GM12878 (cell line): ENCODE measurements around the gene UBE2F.

Experiments
- CEBPB ChIP-seq, 2 experiments: fragments of 150-350 bp in 1 of 2; IDR thresholded peaks; 2 replicates each; pipeline ENCODE4 v1.6.1; 2012 to 2014; ENCODE audit warnings: low read depth in 2 of 2, low read length in 2 of 2, borderline replicate concordance in 1 of 2, inconsistent platforms in 1 of 2
- EGR1 ChIP-seq, 2 experiments: IDR thresholded peaks; 1 replicate in 1 of 2; 2 replicates in 1 of 2; pipeline ENCODE4 v1.6.1; 2011 to 2012; ENCODE audit warnings: low read depth in 2 of 2, low read length in 2 of 2, borderline replicate concordance in 1 of 2, mild to moderate bottlenecking in 1 of 2, moderate library complexity in 1 of 2
- EZH2 ChIP-seq: IDR thresholded peaks from 2 replicates; pipeline ENCODE4 v1.6.1; 2012; ENCODE audit warnings: low read depth, mild to moderate bottlenecking, control low read depth, inconsistent platforms, low read length, borderline replicate concordance; ENCODE audit not compliant: control insufficient read depth
- HDAC6 ChIP-seq: fragments of 200-600 bp; sonication (generic); IDR thresholded peaks from one replicate; pipeline ENCODE4 v1.8.0; 2017; ENCODE audit warnings: antibody characterized with exemption; ENCODE audit not compliant: unreplicated experiment
- POLR2A ChIP-seq: IDR thresholded peaks from 2 replicates; pipeline ENCODE4 v1.6.1; 2011; ENCODE audit warnings: low read depth, mild to moderate bottlenecking, low read length
- POLR2AphosphoS5 ChIP-seq: IDR thresholded peaks from 2 replicates; pipeline ENCODE4 v1.6.1; 2011; ENCODE audit warnings: mild to moderate bottlenecking, low read length, inconsistent platforms
- RAD21 ChIP-seq: IDR thresholded peaks from 2 replicates; pipeline ENCODE4 v1.6.1; 2011; ENCODE audit warnings: mild to moderate bottlenecking, low read depth, low read length, moderate library complexity; ENCODE audit not compliant: insufficient read depth
- REST ChIP-seq: IDR thresholded peaks from 2 replicates; pipeline ENCODE4 v1.6.1; 2012; ENCODE audit warnings: mild to moderate bottlenecking, low read depth, low read length
- SIN3A ChIP-seq: IDR thresholded peaks from 2 replicates; pipeline ENCODE4 v1.6.1; 2012; ENCODE audit warnings: low read depth, low read length, improper control_type of control experiment
- SREBF1 ChIP-seq: IDR thresholded peaks from 2 replicates; pipeline ENCODE4 v1.6.1; 2012; ENCODE audit warnings: mild to moderate bottlenecking, low read length
- STAT3 ChIP-seq: IDR thresholded peaks from 2 replicates; pipeline ENCODE4 v1.6.1; 2011; ENCODE audit warnings: low read depth, low read length, improper control_type of control experiment
- TF ChIP-seq, protein P1 (sequence below): fragments of 450-650 bp; IDR thresholded peaks from 2 replicates; pipeline ENCODE4 v1.6.1; 2014; ENCODE audit warnings: mild to moderate bottlenecking
- TF ChIP-seq, protein P2 (sequence below), 3 experiments: IDR thresholded peaks in 2 of 3; conservative IDR thresholded peaks in 1 of 3; 2 replicates each; pipeline ENCODE4 v1.5.1; 2011; ENCODE audit warnings: low read depth in 3 of 3, low read length in 3 of 3, mild to moderate bottlenecking in 3 of 3, control low read depth in 2 of 3, moderate library complexity in 2 of 3, inconsistent platforms in 1 of 3, mixed read lengths in 1 of 3; ENCODE audit not compliant: control insufficient read depth in 2 of 3, insufficient read depth in 1 of 3; ENCODE audit errors: extremely low read depth in 1 of 3

DNA sequence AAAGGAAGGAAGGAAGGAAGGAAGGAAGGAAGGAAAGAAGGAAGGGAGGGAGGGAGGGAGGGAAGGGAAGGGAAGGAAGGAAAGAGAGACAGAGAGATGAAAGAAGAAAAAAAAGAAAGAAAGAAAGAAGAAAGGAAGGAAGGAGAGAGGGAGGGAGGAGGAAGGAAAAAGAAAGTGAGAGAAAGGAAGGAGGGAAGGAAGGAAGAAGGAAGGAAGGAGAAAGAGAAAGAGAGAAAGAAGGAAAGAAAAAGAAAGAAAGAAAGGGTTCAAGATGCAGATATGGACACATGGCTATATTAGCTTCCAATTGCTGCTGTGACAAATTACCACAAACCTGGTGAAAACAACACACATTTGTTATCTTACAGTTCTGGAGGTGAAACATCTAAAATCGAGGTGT is 20.4 kb upstream of the UBE2F start:
- TF ChIP-seq, protein P1, sequence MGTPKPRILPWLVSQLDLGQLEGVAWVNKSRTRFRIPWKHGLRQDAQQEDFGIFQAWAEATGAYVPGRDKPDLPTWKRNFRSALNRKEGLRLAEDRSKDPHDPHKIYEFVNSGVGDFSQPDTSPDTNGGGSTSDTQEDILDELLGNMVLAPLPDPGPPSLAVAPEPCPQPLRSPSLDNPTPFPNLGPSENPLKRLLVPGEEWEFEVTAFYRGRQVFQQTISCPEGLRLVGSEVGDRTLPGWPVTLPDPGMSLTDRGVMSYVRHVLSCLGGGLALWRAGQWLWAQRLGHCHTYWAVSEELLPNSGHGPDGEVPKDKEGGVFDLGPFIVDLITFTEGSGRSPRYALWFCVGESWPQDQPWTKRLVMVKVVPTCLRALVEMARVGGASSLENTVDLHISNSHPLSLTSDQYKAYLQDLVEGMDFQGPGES, result no peak
- TF ChIP-seq POLR2AphosphoS5, result no peak
- no peak for TF ChIP-seq POLR2A
- no peak for TF ChIP-seq SIN3A
- no peak for TF ChIP-seq RAD21
- TF ChIP-seq HDAC6, result no peak
- TF ChIP-seq EZH2, result no peak
- TF ChIP-seq CEBPB (IDR thresholded peaks at IDR 0.05; ENCODE audit: borderline replicate concordance in 1 of 2, low read depth in 2 of 2, low read length in 2 of 2), result no peak
- TF ChIP-seq, protein P2, sequence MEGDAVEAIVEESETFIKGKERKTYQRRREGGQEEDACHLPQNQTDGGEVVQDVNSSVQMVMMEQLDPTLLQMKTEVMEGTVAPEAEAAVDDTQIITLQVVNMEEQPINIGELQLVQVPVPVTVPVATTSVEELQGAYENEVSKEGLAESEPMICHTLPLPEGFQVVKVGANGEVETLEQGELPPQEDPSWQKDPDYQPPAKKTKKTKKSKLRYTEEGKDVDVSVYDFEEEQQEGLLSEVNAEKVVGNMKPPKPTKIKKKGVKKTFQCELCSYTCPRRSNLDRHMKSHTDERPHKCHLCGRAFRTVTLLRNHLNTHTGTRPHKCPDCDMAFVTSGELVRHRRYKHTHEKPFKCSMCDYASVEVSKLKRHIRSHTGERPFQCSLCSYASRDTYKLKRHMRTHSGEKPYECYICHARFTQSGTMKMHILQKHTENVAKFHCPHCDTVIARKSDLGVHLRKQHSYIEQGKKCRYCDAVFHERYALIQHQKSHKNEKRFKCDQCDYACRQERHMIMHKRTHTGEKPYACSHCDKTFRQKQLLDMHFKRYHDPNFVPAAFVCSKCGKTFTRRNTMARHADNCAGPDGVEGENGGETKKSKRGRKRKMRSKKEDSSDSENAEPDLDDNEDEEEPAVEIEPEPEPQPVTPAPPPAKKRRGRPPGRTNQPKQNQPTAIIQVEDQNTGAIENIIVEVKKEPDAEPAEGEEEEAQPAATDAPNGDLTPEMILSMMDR (IDR thresholded peaks at IDR 0.05 in 2 of 3, conservative IDR thresholded peaks at IDR 0.05 in 1 of 3; ENCODE audit: control insufficient read depth in 2 of 3, extremely low read depth in 1 of 3, insufficient read depth in 1 of 3, low read depth in 3 of 3, low read length in 3 of 3), result no peak
- no peak for TF ChIP-seq EGR1 (IDR thresholded peaks at IDR 0.05; ENCODE audit: borderline replicate concordance in 1 of 2, low read depth in 2 of 2, low read length in 2 of 2)
- no peak for TF ChIP-seq STAT3
- no peak for TF ChIP-seq REST
- TF ChIP-seq SREBF1, result no peak
